NCI-H2196 (cell line): ENCODE data around the gene ALDH3A2.
"Not testable (repeated sequence)": the region's sequence is repeated elsewhere in the genome, so short reads cannot be mapped to it uniquely, and the experiment has no call there.

Experiments
- DNase-seq: peaks from one replicate; lab custom pipeline; 2025; ENCODE audit not compliant: unreplicated experiment; lab: John Stamatoyannopoulos, UW

Gene ALDH3A2

GRCh38 chr17:19650826-19651225, 2.3 kb downstream of the ALDH3A2 start:
- DNase-seq: no peak

DNA sequence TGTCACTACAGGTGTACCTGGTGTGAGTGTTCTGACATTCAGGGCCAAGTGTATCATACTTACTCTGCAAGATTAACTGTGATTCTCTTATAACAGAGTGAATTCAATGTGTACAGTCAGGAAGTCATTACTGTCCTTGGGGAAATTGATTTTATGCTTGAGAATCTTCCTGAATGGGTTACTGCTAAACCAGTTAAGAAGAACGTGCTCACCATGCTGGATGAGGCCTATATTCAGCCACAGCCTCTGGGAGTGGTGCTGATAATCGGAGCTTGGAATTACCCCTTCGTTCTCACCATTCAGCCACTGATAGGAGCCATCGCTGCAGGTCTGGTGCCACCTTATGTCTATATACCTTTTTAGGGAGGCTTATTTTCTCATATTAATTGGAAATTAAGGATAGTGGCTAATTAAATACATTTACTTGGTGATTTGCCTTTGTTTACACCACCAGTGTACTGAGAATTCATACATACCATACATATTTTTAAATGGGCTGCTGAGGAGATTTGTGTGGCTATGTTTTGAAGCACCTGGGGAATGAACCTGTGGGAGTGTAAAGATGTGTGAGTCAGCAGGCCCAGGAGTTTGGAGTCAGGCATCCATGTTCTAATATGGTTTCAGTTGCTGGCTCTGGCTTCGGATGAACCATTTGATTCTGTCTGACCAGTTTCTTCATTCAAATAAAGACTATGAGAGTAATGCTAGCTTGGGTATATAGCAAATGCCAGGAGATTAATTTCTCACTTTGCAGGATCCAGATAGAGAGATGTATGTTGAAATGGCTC, 3.1 kb downstream of the ALDH3A2 start:
- no peak for DNase-seq

DNA sequence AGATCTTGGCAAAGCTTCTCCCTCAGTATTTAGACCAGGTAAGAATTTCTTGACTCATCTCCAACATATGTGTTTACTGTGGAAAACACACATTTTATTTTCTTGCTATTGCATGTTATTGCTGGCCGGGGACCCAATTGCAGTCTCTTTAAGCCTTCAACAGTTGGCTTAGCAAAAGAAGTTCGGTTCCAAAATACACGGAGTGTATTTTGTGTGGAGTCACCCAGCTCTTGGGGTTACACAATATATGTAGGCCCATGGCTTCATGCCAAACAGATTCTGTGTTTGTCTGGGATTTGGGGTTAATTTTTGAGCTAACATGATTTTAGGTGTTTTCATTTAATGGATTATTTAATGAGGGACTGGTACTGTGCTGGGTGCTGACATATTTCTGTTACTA, 4.0 kb downstream of the ALDH3A2 start:
- no peak for DNase-seq

- no peak for DNase-seq
Observed at GRCh38 chr17:19654342-19654886, 5.9 kb downstream of the ALDH3A2 start.

GRCh38 chr17:19654896-19655295, 6.3 kb downstream of the ALDH3A2 start:
- DNase-seq: no peak

DNA sequence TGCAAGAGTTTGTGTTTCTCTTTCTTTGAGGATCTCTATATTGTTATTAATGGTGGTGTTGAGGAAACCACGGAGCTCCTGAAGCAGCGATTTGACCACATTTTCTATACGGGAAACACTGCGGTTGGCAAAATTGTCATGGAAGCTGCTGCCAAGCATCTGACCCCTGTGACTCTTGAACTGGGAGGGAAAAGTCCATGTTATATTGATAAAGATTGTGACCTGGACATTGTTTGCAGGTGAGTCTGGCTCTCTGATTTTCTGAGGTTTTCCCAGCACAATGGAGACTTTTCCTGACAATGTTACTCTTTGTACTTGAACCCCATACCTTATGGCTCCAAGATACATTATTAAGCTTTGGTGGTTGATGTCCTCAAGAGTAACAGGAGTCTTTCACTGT, 7.8 kb downstream of the ALDH3A2 start:
- DNase-seq: no peak

DNA sequence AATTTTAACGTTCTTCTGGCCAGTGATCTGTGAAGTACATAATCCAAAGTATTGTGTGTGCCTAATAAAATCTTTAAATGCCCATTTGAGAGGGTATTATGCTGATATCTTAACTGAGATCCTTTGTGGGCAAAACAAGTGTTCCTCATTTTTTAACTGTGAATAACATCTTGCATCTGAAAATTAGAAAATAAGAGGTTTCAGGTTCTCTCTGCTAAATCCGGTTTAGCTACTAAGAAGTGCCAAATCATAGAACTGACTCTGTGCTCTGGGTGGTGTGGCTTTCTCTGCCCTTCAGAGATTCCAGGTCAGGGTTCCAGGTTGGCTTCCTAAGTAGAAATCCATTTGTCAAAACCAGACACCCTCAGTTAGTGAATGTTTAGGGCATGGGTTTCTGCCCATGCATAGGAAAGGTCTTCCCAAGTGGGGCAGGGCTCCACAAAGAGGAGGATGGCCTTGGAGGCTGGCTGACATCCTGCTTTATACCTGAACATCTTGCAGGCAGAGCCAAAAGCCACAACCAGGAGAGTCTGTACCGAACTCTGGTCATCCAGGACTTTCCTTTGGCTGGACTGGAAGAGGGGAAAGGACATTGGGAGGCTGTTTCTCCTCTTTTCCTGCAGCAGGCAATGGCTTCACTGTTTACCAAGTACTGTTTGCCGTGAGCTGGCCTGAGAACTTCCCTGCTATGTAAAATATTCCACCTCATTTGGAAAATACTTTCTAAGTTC, 8.5 kb downstream of the ALDH3A2 start:
- no peak for DNase-seq

DNA sequence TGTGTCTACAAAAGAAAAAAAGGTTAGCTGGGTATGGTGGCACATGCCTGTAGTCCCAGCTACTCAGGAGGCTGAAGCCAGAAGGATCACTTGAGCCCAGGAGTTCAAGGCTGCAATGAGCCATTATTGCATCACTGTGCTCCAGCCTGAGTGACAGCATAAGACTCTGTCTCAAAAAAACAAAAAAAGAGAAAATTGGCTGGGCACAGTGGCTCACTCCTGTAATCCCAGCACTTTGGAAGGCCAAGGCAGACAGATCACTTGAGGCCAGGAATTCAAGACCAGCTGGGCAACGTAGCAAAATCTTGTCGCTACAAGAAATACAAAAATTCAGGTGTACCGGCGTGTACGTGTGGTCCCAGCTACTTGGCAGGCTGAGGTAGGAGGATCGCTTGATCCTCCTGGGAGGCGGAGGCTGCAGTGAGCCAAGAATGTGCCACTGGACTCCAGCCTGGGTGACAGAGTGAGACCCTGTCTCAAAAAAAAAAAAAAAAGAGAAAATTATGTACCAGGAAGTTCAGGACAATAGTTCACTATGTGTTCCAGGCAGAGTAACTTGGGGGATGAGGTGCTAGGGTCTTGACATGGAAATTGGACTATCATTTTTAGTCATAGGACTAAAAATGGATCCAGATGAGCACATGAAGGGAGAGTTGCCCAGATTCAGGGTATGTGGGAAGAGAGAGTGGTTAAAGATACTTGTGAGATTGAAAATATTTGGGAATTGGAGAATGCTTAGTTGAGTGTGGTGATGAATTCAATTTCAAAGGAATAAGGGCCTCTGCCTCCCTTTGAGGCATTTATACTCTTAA, 11.0 kb downstream of the ALDH3A2 start:
- no peak for DNase-seq

DNA sequence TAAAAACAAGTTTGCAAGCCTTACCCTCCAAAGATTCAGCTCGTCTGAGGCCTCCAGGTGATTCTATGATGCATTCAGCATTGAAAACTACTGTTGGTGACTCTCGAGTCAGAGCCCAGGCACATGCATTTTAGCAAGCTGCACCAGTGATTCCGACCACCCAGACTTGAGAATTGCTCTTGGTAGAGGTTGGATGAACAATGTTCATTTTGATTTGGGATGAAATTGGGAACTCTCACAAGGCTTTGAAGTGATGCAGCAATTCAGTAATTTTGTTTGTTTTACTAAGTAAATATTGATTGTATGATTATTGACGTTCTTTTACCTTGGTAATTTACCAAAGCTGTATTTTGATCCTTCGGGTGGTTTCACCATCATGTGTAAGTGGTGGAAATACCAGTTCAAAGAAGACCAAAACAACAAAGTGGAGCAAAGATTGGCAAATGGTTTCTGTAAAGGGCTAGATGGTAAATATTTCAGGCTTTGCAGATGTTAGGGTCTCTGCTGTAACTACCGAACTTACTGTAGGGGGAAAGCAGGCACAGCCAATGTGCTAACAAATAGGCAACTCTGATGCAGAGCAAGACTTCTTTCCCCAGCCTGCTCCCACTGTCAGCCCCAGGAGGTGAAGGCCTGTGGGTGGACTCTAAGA, 11.8 kb downstream of the ALDH3A2 start:
- DNase-seq: no peak

GRCh38 chr17:19661121-19661520, 12.6 kb downstream of the ALDH3A2 start:
- DNase-seq: no peak

DNA sequence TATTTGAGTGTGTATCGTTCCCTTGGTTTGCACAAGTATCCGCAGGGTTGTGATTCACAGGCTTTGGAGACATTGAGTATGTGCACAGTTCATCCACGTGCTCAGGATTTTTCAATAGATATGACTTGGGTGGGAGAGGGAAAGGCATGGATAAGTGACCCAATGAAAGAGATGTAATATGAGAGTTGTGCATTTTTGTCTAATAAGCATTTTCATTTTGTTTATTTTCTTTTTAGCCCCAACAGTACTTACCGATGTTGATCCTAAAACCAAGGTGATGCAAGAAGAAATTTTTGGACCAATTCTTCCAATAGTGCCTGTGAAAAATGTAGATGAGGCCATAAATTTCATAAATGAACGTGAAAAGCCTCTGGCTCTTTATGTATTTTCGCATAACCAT, 14.5 kb downstream of the ALDH3A2 start:
- no peak for DNase-seq

DNA sequence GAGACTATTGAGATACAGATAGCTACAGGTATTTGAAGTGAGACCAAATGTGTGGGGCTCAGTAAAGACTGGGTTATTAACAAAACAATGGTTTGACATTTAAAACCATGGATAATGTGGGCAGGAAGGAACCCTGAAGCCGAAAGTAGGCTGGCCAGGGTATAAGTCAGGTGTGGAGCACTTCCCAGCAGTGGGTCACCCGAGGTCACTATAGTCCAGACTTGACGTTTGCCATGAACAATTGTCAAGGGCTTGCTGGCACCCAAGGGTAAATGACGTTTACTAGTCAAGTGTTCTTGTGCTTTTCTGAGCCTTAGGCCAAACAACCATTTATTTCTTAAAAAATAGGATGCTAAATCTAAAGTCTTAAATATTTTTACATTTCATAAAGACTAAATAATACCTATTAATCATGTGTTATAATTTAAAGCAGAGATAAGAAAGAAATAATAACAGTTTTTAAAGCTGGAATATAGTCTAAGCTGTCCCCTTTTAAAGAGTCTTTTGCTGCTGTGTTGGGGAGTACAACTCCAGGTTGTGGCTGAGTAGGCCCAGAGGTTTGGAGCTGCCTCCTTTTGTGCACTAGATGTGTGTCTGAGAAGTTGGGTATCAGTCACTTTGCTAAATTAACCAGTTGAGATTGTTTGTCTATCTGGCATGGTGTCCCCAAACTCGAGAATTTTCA, 15.7 kb downstream of the ALDH3A2 start:
- peak; percentile 34 for DNase-seq

- DNase-seq: no peak
Observed at GRCh38 chr17:19664821-19665181, 16.2 kb downstream of the ALDH3A2 start.

- DNase-seq: not testable (repeated sequence)
Observed at GRCh38 chr17:19669680-19670079, 21.1 kb downstream of the ALDH3A2 start.

GRCh38 chr17:19670908-19671307, 22.4 kb downstream of the ALDH3A2 start:
- DNase-seq: no peak

DNA sequence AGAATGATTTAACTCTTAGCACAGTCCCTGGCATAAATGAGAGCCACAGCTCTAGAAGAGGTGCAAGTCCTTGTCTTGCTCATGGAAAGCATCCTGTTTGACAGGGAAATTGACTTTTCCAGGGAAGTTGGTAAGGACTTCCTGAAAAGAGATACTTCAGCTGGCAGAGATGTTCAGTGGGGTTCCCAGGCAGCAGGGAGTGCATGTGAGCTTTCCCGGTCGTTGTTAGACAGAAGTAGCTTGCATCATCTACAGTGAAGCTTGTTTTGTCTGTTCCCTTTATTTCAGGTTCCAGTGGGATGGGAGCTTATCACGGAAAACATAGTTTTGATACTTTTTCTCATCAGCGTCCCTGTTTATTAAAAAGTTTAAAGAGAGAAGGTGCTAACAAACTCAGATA, 22.9 kb downstream of the ALDH3A2 start:
- DNase-seq: no peak

DNA sequence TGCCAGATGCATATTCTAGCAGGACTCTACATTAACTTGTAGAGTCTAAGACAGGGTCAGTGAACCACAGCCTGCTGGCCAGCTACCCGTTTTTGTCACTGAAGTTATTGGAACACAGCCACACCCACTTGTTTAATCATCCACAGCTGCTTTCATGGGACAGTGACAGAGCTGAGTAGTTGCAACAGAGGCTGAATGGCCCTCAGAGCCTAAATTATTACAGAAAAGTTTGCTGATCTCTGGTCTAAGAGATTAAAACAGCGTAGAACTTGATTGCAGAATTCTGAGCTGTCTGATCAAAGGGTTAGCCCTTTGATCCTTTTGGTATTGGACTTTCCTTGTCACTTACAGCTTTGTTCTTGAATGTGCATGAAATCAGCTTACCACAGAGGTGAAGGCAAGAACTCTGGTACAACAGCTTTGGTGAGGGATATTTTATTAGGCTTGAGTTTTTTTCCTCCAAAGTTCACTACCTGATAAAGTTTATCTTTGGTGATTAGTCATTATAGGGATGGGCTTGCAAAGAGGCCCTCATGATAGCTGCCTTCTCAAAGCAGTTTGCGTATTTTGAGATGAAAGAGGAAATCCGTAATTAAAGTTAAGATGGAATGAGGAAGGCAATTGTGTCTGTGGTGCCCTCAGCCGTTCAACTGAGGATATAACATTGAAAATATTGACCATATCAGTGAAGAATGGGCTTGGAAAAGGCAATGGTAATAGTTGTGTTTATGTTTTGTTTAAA, 23.6 kb downstream of the ALDH3A2 start:
- DNase-seq: no peak

DNA sequence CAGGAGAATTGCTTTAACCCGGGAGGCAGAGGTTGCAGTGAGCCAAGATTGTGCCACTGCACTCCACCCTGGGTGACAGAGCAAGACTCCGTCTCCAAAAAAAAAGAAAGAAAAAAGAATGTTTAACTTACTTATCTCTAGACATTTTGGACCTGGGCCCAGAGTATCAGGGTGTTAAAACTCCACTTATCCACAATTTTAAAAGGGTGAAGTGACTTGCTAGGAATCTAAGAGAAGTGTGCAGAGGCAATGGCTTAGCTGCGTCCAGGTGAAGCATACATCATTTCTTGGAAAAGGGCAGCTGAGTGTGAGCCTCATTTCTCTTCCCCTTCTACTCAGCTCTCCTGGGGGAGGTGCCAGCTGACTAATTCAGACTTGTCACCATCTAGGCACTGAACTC, 25.1 kb downstream of the ALDH3A2 start:
- no peak for DNase-seq

- no peak for DNase-seq
Observed at GRCh38 chr17:19676896-19677295, 28.3 kb downstream of the ALDH3A2 start.
